Measurements from ENCODE around the gene SNAI3. TPM values are rescaled to one million over a fixed set of nuclear protein-coding genes. Genes with fewer than 3 reads are reported as not detected.

SNAI3 gene
- total RNA-seq, 1 experiment from 2014 or later = 9.1 TPM

DNA sequence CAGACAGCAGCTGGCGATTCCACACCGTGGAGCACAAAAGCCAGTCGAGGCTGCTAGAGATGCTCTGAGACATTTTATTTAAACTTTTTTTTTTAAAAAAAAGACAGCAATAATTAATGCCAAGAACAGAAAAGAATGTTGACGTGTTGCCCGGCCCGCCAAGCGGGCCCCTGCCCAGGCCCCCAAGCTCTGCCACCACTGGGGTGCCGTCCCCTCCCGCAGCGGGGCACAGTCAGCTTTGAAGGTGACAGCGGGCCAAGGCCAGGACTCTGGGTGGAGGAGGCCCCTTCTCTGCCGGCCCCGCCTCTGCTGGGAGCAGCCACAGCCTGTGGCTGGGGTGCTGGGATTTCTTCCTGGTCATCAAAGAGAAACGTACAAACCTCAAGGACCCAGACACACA is 10.1 kb upstream of the SNAI3 start:
- TF ChIP-seq PRRX2 (CRISPR knock-in tag; IDR thresholded peaks at IDR 0.05) (no peak), ZNF396 (CRISPR knock-in tag; IDR thresholded peaks at IDR 0.05; ENCODE audit: borderline replicate concordance) (no peak), ZNF121 (CRISPR knock-in tag; IDR thresholded peaks at IDR 0.05) (no peak), FOXP1 (CRISPR knock-in tag; IDR thresholded peaks at IDR 0.05; ENCODE audit: borderline replicate concordance) (no peak), ZNF423 (CRISPR knock-in tag; IDR thresholded peaks at IDR 0.05) (no peak), NR3C1 (CRISPR knock-in tag; conservative IDR thresholded peaks at IDR 0.05; ENCODE audit: low read depth) (no peak), ESRRA (CRISPR knock-in tag; IDR thresholded peaks at IDR 0.05; ENCODE audit: borderline replicate concordance) (no peak), OVOL2 (CRISPR knock-in tag; IDR thresholded peaks at IDR 0.05; ENCODE audit: borderline replicate concordance) (no peak), SOX15 (CRISPR knock-in tag; IDR thresholded peaks at IDR 0.05) (no peak), ZNF263 (CRISPR knock-in tag; IDR thresholded peaks at IDR 0.05; ENCODE audit: low read depth) (no peak), ETV6 (CRISPR knock-in tag; IDR thresholded peaks at IDR 0.05) (no peak), CREB1 (CRISPR knock-in tag; IDR thresholded peaks at IDR 0.05) (no peak), NFE2L1 (CRISPR knock-in tag; IDR thresholded peaks at IDR 0.05) (no peak)
- TF ChIP-seq, protein P1, sequence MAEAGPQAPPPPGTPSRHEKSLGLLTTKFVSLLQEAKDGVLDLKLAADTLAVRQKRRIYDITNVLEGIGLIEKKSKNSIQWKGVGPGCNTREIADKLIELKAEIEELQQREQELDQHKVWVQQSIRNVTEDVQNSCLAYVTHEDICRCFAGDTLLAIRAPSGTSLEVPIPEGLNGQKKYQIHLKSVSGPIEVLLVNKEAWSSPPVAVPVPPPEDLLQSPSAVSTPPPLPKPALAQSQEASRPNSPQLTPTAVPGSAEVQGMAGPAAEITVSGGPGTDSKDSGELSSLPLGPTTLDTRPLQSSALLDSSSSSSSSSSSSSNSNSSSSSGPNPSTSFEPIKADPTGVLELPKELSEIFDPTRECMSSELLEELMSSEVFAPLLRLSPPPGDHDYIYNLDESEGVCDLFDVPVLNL (CRISPR knock-in tag; IDR thresholded peaks at IDR 0.05; ENCODE audit: borderline replicate concordance, low read depth) = no peak
- TF ChIP-seq, protein P2, sequence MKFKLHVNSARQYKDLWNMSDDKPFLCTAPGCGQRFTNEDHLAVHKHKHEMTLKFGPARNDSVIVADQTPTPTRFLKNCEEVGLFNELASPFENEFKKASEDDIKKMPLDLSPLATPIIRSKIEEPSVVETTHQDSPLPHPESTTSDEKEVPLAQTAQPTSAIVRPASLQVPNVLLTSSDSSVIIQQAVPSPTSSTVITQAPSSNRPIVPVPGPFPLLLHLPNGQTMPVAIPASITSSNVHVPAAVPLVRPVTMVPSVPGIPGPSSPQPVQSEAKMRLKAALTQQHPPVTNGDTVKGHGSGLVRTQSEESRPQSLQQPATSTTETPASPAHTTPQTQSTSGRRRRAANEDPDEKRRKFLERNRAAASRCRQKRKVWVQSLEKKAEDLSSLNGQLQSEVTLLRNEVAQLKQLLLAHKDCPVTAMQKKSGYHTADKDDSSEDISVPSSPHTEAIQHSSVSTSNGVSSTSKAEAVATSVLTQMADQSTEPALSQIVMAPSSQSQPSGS (CRISPR knock-in tag; IDR thresholded peaks at IDR 0.05; ENCODE audit: borderline replicate concordance, low read depth) = no peak
- TF ChIP-seq, protein P3, sequence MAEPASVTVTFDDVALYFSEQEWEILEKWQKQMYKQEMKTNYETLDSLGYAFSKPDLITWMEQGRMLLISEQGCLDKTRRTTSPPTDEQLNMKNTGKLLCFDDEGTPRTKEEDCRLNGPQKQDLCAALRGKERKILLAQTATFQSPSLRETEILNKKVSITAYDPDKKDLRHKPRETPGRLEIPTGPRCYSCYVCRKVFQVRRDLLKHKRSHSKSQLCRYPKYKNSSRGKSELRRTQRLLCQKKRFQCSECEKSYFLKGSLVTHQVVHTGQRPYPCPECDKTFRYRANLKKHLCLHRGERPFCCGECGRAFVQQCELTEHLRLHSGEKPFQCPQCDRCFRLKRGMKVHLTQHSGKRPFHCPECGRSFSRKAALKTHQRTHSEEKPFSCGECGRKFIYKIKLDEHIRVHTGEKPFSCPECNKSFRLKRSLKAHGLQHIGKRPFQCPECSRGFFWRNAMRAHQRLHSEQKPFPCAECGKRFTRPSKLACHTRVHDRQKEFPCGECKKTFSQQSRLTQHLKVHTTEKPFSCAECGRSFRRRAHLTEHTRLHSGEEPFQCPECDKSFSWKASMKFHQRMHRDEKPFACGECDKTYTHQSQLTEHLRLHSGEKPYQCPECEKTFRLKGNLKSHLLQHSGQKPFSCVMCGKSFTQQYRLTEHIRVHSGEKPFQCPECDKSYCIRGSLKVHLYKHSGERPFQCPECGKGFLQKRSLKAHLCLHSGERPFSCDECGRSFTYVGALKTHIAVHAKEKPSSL (CRISPR knock-in tag; conservative IDR thresholded peaks at IDR 0.05) = no peak
- TF ChIP-seq, protein P4, sequence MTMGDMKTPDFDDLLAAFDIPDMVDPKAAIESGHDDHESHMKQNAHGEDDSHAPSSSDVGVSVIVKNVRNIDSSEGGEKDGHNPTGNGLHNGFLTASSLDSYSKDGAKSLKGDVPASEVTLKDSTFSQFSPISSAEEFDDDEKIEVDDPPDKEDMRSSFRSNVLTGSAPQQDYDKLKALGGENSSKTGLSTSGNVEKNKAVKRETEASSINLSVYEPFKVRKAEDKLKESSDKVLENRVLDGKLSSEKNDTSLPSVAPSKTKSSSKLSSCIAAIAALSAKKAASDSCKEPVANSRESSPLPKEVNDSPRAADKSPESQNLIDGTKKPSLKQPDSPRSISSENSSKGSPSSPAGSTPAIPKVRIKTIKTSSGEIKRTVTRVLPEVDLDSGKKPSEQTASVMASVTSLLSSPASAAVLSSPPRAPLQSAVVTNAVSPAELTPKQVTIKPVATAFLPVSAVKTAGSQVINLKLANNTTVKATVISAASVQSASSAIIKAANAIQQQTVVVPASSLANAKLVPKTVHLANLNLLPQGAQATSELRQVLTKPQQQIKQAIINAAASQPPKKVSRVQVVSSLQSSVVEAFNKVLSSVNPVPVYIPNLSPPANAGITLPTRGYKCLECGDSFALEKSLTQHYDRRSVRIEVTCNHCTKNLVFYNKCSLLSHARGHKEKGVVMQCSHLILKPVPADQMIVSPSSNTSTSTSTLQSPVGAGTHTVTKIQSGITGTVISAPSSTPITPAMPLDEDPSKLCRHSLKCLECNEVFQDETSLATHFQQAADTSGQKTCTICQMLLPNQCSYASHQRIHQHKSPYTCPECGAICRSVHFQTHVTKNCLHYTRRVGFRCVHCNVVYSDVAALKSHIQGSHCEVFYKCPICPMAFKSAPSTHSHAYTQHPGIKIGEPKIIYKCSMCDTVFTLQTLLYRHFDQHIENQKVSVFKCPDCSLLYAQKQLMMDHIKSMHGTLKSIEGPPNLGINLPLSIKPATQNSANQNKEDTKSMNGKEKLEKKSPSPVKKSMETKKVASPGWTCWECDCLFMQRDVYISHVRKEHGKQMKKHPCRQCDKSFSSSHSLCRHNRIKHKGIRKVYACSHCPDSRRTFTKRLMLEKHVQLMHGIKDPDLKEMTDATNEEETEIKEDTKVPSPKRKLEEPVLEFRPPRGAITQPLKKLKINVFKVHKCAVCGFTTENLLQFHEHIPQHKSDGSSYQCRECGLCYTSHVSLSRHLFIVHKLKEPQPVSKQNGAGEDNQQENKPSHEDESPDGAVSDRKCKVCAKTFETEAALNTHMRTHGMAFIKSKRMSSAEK (CRISPR knock-in tag; IDR thresholded peaks at IDR 0.05; ENCODE audit: borderline replicate concordance) = no peak
- TF ChIP-seq, protein P5, sequence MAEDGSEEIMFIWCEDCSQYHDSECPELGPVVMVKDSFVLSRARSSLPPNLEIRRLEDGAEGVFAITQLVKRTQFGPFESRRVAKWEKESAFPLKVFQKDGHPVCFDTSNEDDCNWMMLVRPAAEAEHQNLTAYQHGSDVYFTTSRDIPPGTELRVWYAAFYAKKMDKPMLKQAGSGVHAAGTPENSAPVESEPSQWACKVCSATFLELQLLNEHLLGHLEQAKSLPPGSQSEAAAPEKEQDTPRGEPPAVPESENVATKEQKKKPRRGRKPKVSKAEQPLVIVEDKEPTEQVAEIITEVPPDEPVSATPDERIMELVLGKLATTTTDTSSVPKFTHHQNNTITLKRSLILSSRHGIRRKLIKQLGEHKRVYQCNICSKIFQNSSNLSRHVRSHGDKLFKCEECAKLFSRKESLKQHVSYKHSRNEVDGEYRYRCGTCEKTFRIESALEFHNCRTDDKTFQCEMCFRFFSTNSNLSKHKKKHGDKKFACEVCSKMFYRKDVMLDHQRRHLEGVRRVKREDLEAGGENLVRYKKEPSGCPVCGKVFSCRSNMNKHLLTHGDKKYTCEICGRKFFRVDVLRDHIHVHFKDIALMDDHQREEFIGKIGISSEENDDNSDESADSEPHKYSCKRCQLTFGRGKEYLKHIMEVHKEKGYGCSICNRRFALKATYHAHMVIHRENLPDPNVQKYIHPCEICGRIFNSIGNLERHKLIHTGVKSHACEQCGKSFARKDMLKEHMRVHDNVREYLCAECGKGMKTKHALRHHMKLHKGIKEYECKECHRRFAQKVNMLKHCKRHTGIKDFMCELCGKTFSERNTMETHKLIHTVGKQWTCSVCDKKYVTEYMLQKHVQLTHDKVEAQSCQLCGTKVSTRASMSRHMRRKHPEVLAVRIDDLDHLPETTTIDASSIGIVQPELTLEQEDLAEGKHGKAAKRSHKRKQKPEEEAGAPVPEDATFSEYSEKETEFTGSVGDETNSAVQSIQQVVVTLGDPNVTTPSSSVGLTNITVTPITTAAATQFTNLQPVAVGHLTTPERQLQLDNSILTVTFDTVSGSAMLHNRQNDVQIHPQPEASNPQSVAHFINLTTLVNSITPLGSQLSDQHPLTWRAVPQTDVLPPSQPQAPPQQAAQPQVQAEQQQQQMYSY (CRISPR knock-in tag; IDR thresholded peaks at IDR 0.05) = no peak
- TF ChIP-seq, protein P6, sequence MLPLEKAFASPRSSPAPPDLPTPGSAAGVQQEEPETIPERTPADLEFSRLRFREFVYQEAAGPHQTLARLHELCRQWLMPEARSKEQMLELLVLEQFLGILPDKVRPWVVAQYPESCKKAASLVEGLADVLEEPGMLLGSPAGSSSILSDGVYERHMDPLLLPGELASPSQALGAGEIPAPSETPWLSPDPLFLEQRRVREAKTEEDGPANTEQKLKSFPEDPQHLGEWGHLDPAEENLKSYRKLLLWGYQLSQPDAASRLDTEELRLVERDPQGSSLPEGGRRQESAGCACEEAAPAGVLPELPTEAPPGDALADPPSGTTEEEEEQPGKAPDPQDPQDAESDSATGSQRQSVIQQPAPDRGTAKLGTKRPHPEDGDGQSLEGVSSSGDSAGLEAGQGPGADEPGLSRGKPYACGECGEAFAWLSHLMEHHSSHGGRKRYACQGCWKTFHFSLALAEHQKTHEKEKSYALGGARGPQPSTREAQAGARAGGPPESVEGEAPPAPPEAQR (CRISPR knock-in tag; IDR thresholded peaks at IDR 0.05) = no peak
- Mint-ChIP-seq H3K9me3 (no peaks in the 10 kb centered on the region), H3K27ac (no peak overlapping the region), H3K4me1 (no peaks in the 10 kb centered on the region), H3K36me3 (peaks cover 3% of the 10 kb centered on the region; the same call in 1 of the 2 replicates), H3K27me3 (ENCODE audit: low read depth) (no peaks in the 10 kb centered on the region), H3K4me3 (no peak overlapping the region)
- no peak for DNase-seq (ENCODE audit: low spot score)
- CTCF ChIA-PET = interaction anchor here (0.6 kb wide), 1 partner anchor 76 kb away, joined by 4 read pairs; no protein-coding TSS in a partner anchor
- POLR2A ChIA-PET = no interaction called here
- no peak for ATAC-seq
